Tibial artery (tissue), 4 donors: ENCODE results near the gene TRABD2A.

Source experiments
- DNase-seq, 2 donors: peaks; one replicate each; pipeline ENCODE4 v3.0.0-alpha.2; 2019
- H3K27ac ChIP-seq, 2 donors: fragments of 200-600 bp; sonication (generic) in 1 of 2; 1 replicate in 1 of 2; 2 replicates in 1 of 2; pipeline ENCODE4 v1.5.1; 2018 to 2019; ENCODE audit warnings: mild to moderate bottlenecking in 1 of 2
- H3K27me3 ChIP-seq, 2 donors: fragments of 200-600 bp; sonication (generic) in 1 of 2; one replicate each; pipeline versions ENCODE4 v1.5.1 to v1.6.0; 2016 to 2019
- H3K36me3 ChIP-seq, 3 donors: fragments of 200-600 bp; sonication (generic) in 2 of 3; one replicate each; pipeline ENCODE4 v1.5.1; 2016 to 2019; ENCODE audit warnings: mild to moderate bottlenecking in 2 of 3
- H3K4me1 ChIP-seq, 4 donors: fragments of 200-600 bp; sonication (generic) in 2 of 4; 1 replicate in 3 of 4; 2 replicates in 1 of 4; pipeline ENCODE4 v1.5.1; 2016 to 2019
- H3K4me3 ChIP-seq, 2 donors: fragments of 200-600 bp; sonication (generic) in 1 of 2; 1 replicate in 1 of 2; 2 replicates in 1 of 2; pipeline ENCODE4 v1.5.1; 2018 to 2019; ENCODE audit warnings: mild to moderate bottlenecking in 2 of 2
- H3K9me3 ChIP-seq, 3 donors: fragments of 200-600 bp; sonication (generic) in 1 of 3; one replicate each; pipeline ENCODE4 v1.5.1; 2016 to 2019
- intact Hi-C: fragments of 100-400 bp; cut with DNase I; formaldehyde crosslinking; loops from one replicate; pipeline ENCODE4 v1.15.0; 2023; ENCODE audit warnings: low total_unique reads
- TF ChIP-seq, protein P1 (sequence below), 2 experiments: fragments of 200-600 bp in 1 of 2; fragments of 450-650 bp in 1 of 2; IDR thresholded peaks; one replicate each; pipeline ENCODE4 v1.5.1; 2017 to 2019; ENCODE audit warnings: antibody characterized with exemption in 2 of 2, mild to moderate bottlenecking in 1 of 2, moderate library complexity in 1 of 2

Gene TRABD2A

GRCh38 chr2:84881581-84882413, 913 bp upstream of the TRABD2A start:
- H3K27ac ChIP-seq: no peak overlapping the region
- H3K4me3 ChIP-seq: peak overlapping the region; percentile 38 to 48
- TF ChIP-seq, protein P1, sequence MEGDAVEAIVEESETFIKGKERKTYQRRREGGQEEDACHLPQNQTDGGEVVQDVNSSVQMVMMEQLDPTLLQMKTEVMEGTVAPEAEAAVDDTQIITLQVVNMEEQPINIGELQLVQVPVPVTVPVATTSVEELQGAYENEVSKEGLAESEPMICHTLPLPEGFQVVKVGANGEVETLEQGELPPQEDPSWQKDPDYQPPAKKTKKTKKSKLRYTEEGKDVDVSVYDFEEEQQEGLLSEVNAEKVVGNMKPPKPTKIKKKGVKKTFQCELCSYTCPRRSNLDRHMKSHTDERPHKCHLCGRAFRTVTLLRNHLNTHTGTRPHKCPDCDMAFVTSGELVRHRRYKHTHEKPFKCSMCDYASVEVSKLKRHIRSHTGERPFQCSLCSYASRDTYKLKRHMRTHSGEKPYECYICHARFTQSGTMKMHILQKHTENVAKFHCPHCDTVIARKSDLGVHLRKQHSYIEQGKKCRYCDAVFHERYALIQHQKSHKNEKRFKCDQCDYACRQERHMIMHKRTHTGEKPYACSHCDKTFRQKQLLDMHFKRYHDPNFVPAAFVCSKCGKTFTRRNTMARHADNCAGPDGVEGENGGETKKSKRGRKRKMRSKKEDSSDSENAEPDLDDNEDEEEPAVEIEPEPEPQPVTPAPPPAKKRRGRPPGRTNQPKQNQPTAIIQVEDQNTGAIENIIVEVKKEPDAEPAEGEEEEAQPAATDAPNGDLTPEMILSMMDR (IDR thresholded peaks at IDR 0.05): peak; percentile 64 to 68
- intact Hi-C loops: loop anchor here (5.0 kb wide), 1 partner anchor 384 kb away; no protein-coding TSS in a partner anchor
- peaks cover 0 to 32% (median 18%) of the 10 kb centered on the region in 4 donors for H3K4me1 ChIP-seq
- peaks cover 0 to 37% of the 10 kb centered on the region in 2 donors for H3K27me3 ChIP-seq
- peak; percentile 76 to 88 for DNase-seq
- H3K36me3 ChIP-seq: no peaks in the 10 kb centered on the region
- H3K9me3 ChIP-seq: no peaks in the 10 kb centered on the region

- intact Hi-C loops: loop anchor here (5.0 kb wide), 1 partner anchor 383 kb away; no protein-coding TSS in a partner anchor
- peaks cover 0 to 37% of the 10 kb centered on the region in 2 donors for H3K27me3 ChIP-seq
- TF ChIP-seq, protein P1 (IDR thresholded peaks at IDR 0.05): no peak
- H3K4me1 ChIP-seq: peaks cover 0 to 32% (median 18%) of the 10 kb centered on the region in 4 donors
- H3K4me3 ChIP-seq: peak overlapping the region; percentile 38 to 48
- H3K9me3 ChIP-seq: no peaks in the 10 kb centered on the region
- no peak overlapping the region for H3K27ac ChIP-seq
- no peak for DNase-seq
- H3K36me3 ChIP-seq: no peaks in the 10 kb centered on the region
Observed at GRCh38 chr2:84880395-84880644, 564 bp downstream of the TRABD2A start.

DNA sequence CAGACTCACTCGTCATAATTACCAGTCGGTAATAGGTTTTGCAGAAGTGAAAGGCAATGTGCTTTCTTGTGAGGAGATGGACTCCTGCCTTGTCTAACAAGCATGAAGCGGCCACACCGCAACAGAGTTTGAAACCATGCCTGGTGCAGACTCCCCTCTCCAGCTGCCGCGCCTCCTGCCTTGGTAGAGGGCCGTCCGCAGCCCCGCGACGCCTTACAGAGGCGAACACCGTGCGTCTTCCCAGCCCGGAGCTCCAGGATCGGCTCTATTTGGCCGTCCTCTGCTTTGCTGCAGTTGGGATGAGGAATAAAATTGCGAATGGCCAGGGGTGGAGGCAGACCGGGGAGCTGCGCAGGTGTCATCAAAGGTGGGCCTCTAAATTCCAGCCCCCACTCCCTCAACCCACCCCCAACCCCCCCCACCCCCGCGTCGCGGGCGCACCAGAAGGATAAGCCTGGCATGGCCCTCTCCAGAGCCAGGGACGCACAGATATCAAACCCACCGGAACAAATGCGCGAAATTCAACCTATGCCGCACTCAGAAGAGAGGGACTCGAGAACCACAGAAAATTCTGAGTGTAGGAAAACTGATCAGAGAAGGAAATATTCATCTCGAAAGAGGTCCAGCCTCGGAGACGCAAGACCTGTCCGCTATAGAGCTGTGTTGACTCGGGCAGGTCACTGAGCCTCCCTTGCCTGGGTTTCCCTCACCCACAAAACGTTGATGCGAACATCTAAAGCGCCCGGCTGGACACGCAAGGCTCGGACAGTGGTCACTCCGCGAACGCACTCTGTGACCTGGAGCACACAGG, 1.1 kb downstream of the TRABD2A start:
- Histone ChIP-seq H3K27ac (no peak overlapping the region), H3K27me3 (peaks cover 0 to 34% of the 10 kb centered on the region in 2 donors), H3K4me1 (peaks cover 0 to 32% (median 18%) of the 10 kb centered on the region in 4 donors), H3K4me3 (peak overlapping the region; percentile 38 to 48), H3K36me3 (no peaks in the 10 kb centered on the region), H3K9me3 (no peaks in the 10 kb centered on the region)
- intact Hi-C loops: loop anchor here (5.0 kb wide), 1 partner anchor 382 kb away; no protein-coding TSS in a partner anchor
- TF ChIP-seq, protein P1 (IDR thresholded peaks at IDR 0.05): no peak
- no peak for DNase-seq

DNA sequence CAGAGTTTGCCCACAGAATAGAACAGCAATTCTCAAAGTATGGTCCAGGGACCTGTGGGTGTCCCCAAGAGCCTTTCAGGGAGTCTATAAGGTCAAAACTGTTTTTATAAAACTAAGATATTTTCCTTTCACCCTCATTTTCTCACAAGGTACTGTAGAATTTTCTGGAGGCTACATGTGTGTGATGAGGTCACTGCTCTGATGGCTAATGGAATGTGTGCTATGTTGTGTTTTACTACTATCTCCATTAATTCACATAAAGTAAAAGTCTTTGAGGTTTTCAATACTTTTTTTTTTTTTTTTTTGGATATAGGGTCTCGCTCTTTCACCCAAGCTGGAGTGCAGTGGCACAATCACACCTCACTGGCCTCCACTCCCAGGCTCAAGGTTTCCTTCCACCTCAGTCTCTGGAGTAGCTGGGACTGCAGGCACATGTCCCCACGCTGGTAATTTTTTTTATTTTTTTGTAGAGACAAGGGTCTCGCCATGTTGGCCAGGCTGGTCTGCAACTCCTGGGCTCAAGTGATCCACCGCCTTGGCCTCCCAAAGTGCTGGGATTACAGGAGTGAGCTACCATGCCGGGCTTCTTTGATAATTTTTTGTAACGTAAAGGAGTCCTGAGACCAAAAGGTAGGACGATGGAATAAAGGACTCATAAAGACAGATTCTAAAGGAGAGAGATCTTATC, 1.8 kb downstream of the TRABD2A start:
- Histone ChIP-seq H3K27ac (no peak overlapping the region), H3K36me3 (no peaks in the 10 kb centered on the region), H3K9me3 (no peaks in the 10 kb centered on the region), H3K27me3 (peaks cover 0 to 29% of the 10 kb centered on the region in 2 donors), H3K4me1 (peaks cover 0 to 32% (median 18%) of the 10 kb centered on the region in 4 donors), H3K4me3 (no peak overlapping the region)
- TF ChIP-seq, protein P1 (IDR thresholded peaks at IDR 0.05): no peak
- intact Hi-C loops: no loop called here
- DNase-seq: no peak

- Histone ChIP-seq H3K27me3 (peaks cover 0 to 24% of the 10 kb centered on the region in 2 donors), H3K4me3 (no peak overlapping the region), H3K27ac (no peak overlapping the region), H3K36me3 (no peaks in the 10 kb centered on the region), H3K4me1 (peaks cover 0 to 32% (median 18%) of the 10 kb centered on the region in 4 donors), H3K9me3 (no peaks in the 10 kb centered on the region)
- TF ChIP-seq, protein P1 (IDR thresholded peaks at IDR 0.05): no peak
- no peak for DNase-seq
- intact Hi-C loops: no loop called here
Observed at GRCh38 chr2:84878459-84878858, 2.4 kb downstream of the TRABD2A start.
